KG1 (cell line): ENCODE measurements around the gene SPAG4.

ENCODE experiments used
- DNase-seq: peaks from one replicate; lab custom pipeline; 2025; lab: John Stamatoyannopoulos, UW

SPAG4 gene, protein sequence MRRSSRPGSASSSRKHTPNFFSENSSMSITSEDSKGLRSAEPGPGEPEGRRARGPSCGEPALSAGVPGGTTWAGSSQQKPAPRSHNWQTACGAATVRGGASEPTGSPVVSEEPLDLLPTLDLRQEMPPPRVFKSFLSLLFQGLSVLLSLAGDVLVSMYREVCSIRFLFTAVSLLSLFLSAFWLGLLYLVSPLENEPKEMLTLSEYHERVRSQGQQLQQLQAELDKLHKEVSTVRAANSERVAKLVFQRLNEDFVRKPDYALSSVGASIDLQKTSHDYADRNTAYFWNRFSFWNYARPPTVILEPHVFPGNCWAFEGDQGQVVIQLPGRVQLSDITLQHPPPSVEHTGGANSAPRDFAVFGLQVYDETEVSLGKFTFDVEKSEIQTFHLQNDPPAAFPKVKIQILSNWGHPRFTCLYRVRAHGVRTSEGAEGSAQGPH

DNA sequence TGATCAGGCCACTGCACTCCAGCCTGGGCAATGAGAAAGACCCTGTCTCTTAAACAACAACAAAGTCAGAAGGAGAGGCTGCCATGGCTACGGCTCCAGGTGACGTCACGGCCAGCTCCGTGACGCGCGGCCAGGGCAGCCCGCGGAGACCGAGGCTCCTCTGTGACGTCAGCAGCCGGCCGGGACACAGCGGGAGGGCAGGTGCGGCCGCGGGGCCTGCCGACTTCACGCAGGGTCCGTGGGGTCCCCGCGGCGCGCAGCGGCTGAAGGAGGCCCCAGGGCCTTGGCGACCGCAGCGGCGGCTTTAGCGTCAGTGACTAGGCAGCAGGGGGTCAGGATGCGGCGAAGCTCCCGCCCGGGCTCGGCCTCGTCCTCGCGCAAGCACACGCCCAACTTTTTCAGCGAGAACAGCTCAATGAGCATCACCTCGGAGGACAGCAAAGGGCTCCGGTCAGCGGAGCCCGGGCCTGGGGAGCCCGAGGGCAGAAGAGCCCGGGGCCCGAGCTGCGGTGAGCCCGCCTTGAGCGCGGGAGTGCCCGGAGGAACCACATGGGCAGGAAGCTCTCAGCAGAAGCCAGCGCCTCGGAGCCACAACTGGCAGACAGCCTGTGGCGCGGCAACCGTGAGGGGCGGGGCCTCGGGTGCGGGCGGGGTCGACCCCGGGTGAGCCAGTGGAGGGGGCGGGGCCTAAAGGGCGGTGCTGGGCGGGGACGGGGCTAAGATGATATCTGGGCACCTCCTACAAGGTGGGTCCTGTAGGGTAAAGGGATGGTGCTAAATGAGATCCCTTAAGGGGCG, at the start of gene SPAG4:
TSS of gene SPAG4 (plus strand) at position 163 of the 798 bp plus-strand sequence. CDS start at position 338, 175 bp downstream.
- peak; percentile 94 for DNase-seq

DNA sequence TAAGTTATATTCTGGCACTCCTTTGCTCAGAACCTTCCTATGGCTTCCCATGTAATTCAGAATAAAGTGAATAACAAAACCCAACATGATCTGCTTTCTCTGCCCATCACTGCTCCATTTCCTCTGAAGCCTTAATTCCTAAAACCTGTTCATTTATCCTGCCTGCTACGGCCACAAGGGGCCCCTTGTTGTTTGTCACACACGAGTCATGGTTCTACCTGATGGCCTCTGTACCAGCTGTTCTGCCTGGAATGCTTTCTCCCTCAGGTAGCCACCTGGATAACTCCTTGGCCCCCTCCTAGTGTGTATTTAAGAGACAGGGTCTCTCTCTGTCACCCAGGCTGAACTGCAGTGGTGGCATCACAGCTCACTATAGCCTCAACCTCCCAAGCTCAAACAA, 47.0 kb upstream of the SPAG4 start:
- DNase-seq = no peak

DNA sequence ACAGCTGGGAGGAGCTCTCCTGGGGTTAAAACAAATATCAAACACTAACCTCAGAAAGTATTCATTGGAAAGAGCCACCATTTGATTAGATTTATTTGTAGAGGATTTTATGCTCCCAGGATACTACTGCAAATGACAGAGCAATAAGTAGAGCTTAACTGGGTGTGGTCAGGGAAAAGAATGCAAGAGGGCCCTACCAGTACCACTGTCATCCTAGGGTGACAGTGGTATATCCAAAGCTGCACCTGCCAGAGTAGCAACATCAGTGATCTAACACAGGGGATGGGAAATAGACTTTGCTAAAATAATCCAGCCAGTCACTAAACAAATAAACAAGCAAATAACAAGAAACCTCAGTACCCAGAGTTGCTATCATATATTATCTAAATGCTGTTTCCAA, 44.1 kb upstream of the SPAG4 start:
- no peak for DNase-seq

DNA sequence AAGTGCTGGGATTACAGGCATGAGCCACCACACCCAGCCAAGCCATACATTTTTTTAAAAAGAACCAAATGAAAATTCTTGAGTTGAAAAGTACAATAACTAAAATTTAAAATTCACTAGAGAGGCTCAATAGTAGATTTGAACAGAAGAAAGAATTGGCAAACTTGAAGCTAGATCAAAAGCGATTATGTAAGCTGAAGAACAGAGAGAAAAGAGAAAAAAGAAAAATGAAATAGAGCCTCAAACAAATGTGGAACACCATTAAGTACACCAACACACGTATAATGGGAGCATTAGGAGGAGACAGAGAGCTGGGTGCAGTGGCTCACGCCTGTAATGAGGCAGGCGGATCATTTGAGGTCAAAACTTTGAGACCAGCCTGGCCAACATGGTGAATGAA, 42.8 kb upstream of the SPAG4 start:
- DNase-seq = no peak

DNA sequence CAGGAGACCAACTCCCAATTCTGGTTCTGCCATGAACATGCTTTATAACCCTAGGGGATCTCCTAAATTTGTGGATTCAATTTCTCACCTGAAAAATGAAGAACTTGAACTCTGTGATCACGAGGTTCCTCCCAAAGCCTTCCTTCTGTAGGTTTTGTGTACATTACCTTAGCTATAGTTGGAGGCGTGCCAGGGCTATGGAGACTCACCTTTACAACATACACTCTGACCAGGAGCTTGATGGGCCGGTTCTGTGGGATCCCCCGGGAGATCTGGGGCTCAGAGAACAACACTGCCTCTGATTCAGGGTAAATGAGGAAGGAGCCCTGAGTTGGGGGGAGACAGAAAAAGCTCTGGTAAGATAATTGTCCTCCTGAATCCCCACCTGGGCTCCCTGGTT, 39.7 kb upstream of the SPAG4 start:
- DNase-seq = no peak

DNA sequence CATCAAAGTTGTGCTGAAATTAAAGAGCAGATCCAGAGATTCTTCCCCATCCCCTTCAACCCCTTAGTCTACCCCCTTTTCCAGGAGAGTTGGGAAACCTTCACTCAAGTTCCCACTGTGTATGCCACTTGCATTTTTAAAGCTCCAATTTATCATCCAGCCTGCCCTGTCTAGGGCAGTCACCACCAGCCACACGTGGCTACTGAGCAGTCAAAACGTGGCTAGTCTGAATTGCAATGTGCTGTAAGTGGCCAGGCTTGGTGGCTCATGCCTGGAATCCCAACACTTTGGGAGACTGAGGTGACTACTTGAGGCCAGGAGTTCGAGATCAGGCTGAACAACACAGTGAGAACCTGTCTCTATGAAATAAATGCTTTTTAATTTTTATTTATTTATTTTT, 38.8 kb upstream of the SPAG4 start:
- no peak for DNase-seq

DNA sequence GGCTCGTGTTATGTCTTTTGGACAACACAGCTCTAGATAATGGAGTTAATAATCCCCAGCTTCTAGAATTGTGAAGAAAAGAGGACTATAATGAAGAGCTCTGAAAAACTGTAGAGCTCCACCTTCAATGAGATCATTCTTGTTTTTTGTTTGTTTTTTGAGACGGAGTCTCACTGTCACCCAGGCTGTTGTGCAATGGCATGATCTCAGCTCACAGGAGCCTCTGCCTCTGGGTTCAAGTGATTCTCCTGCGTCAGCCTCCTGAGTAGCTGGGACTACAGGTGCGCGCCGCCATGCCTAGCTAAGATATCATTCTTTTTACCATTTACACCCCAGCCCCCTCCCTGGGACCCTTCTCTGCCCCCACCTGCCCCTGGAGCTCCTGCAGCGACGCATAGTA, 37.2 kb upstream of the SPAG4 start:
- no peak for DNase-seq

DNA sequence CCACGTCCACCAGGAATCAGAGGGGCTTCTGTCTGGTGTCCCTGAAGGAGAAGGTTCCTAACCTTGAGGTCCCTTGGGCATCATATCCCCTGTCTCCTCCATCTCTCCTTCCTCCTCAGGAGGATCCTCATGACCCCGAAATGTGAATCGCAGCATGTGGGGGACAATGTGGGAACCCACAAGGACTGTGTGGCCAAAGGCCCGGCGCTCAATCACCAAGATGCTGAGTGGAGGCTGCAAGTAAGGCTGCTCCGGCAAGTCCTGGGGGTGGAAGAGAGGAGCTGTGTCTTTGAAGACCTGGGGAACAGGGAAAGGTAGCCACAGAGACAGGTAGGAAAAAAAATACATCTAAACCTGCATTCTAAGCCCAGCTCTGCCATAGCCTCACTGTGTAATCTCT, 36.4 kb upstream of the SPAG4 start:
- no peak for DNase-seq

DNA sequence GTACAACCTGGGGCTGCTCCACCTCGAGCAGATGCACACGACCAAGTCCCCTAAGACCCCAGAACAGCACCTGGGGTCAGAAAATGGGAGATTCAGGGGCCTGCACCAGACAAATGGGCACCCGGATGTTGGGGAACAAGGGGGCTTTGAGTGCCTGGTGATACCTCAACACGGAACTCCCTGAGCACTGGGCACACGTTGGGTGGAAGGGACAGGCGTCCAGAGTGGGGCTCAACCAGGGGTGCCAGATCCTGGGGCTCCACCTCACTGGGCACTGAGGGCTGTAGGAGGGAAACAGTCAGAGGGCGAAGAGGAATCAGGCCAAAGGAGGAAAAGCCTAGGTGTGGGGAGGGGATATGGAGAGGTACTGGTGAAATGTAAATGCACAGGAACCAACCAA, 33.5 kb upstream of the SPAG4 start:
- no peak for DNase-seq

DNA sequence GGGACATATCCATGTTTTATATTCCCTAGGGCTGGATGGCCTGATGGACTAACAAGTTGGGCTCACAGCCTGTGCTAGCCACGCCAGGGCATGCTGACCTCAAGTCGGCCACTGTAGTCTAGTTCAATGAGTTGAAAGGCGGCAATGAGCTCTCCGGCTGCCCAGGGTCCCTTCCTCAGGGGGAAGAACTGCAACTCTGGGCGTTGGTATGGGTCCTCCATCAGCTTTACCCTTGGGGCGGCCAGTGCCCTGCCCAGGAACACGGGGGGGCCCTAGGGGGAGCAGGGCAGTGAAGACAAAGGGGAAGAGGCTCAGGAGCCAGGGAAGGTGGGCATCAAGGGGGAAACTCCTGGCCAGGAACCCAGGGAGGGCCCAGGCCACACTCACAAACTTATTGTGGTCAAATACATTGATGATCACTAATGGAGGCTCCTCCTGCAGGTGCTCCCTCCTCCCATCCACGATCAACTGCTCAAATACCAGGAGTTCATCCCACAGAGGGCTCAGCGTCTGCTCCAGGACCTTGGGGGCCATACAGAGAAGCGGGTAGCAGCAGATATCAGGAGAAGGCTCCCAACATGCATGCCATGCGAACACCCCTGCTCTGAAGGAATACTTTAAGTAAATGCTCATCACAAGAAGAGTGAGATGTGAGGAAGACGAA, 32.8 kb upstream of the SPAG4 start:
- DNase-seq = no peak

DNA sequence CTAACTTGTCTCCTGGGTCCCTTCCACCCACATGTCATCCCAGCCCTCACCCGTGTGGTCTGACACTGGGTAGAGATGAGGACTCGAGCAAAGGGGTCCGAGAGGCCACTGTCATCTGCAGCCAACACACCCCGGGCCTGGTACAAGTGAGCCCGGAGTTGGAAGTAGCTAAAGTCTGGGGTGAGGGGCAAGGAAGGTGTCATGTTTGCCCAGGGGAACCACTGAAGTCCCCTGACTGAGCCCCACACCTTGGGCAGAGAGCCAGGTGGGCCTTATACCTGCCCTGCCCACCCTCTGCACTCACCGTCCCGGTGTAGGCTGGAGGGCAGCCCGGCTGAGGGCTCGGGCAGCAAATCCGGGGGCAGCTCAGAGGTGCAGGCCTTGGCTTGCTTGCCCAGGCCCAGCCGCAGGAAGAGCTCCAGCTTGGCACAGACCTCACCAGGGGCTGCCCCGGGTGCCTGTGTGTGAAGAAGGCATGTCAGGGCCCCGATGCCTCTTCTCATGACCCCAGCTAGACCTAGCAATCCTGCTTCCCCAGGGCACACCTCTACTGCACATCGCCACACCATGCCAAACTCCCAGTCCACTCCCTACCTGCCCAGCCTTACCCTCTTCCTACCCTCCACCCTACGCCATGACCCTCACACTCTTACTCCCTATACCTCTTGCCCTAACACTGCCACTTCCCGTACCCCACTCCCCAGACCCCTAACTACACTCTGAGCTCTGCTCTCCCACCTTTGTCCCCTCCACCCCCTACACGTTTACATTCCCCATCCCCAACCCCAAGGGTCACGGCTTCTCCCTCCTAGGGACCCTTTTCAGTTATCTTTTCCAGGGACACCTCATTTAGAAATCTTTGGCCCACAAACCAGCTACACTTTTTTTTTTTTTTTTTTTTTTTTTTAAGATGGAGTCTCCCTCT, 31.7 kb upstream of the SPAG4 start:
- DNase-seq = no peak

DNA sequence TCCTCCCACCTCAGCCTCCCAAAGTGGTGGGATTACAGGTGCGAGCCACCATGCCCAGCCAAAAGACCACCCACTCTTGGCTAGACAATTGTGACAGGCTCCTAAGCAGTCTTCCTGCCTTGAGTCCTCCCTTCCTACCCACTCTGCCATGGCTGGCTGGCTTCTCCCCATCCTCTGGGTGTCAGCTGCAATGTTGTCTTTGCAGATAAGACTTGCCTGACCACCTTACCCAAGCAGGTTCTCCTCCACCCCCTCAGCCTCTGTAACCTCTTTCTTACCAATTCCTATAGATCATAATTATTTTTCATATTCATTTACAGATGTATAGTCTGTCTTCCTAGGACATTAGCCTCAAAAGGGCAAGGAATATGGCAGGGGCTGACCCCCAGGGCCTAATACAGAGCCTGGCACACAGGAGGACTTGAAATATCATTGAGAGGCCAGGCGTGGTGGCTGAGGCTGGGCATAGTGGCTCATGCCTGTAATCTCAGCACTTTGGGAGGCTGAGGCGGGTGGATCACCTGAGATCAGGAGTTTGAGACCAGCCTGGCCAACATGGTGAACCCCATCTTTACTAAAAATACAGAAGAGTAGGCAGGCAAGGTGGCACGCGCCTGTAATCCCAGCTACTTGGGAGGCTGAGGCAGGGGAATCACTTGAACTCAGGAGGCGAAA, 28.7 kb upstream of the SPAG4 start:
- no peak for DNase-seq

DNA sequence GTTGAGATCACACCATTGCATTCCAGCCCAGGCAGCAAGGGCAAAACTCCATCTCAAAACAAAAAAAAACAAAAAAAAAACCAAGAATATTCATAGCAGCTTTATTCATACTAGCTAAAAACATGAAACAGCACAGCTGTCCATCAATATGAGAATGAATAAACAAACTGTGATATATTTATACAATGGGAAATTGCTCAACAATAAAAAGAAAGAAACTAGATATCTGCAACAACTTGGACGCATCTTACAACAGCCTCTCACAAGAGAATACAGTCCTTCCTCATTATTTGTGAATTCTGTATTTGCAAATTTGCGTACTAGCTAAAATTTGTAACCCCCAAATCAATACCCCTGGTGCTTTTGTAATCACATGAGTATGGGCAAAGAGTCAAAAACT, 28.2 kb upstream of the SPAG4 start:
- no peak for DNase-seq

DNA sequence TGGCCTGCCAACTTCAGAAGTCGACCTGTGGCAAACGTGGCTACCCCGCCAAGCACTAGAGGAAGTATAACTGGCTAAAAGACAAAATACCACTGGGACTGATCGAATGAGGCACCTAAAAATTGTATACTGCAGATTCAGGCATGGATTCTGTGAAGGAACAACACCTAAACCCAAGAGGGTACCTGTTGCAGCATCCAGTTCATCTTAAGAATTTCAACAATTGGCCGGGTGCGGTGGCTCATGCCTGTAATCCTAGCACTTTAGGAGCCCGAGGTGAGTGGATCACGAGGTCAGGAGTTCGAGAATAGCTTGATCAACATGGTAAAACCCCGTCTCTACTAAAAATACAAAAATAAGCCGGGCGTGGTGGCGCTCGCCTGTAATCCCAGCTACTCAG, 27.2 kb upstream of the SPAG4 start:
- no peak for DNase-seq

DNA sequence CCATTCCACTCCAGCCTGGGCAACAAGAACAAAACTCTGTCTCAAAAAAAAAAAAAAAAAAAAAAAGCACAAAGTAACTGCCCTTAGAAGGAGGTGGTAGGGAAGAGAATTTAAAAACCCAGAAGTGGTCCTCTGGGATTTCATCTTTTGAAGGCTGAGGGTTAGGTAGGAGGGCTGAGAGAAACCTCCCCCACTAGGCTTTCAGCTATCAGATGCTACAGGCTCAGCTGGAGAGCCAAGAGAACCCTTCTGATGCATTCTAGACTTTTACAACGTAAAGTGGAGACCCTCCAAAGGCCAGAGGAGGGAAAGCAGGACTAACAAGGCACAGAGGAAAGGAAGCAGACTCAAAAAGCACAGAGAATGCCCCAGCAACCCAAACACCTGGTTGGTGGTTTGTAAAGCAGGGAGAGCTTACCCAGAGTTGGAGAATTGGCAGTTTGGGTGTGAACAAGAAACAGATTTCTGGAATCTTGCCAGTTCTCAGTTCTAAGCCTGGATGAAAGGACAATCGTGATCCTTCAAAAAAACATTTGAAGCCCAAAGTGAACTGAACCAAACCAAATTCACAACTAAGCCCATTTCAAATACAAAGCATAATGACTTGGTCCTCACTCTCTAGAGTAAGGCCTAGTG, 23.2 kb upstream of the SPAG4 start:
- DNase-seq = no peak

DNA sequence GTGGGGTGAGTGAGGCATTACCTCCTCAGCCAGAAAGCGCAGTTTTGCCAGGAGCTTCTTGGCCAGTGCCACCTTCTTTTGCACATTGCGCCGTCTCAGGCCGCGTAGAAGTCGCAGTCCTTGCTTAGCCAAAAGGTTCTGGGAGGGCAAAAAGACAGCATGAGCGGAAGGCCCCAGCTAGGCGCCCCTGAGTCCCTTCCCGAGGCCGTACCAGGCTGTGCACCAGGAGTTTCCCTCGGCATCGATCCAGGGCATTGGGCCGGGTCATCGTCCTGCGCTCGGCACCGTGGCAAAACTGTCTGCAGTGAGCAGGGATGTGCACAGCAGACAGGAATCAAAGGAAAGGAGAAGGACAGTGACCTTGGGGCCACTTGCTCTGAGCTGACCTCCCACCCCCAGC, 20.2 kb upstream of the SPAG4 start:
- DNase-seq = no peak

DNA sequence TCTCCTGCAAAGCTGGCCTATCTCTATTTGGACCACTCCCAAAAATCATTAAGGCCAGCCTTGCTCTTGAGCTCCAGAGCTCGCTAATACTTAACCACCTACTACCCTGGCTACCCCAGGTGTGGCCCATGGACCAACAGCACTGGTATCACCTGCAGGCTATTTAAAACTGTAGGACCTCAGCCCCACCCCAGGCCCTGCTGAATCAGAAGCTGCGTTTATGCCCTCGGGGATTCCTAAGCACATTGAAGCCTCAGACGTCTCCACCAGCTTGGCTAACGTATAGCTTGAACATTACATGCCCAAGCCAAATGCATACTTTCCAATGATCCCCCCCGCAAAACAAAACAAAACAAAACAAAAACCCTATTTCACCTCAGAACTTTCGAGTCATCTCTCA, 19.7 kb upstream of the SPAG4 start:
- DNase-seq = no peak

DNA sequence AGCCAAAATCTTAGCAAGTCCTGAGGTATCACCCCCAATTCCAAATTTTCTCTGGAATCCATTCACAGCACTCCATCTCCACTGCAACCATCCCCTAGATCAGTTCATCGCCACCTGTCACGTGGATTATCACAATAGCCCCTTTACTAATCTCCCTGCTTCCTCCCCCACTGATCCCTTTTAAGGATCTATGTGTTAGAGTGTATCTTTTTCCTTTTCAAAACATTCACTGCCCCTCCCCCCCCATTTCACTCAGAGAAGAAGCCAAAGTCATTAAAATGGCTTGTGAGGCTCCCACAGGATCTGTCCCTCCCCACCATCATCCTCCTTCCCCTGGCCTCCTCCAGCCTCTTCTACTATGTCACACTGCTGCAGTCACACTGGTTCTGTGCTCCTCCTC, 18.4 kb upstream of the SPAG4 start:
- DNase-seq = no peak

DNA sequence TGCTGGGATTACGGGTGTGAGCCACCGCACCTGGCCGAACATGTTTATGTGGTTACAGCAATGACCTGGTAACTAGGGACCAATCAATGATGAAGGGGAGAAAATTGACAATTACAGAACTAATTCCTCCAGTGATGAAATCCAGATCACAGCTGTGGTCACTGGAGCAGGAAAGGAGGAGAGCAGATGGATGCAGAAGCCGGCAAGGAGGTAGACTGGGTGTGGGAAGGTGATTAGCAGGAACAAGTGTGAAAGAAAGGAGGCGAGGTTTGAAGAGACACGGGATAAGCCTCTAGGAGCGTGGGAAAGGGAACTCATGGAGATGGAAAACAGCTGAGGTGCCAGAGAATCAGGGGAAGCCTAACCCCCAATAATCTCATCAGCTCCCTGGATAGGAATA, 17.2 kb upstream of the SPAG4 start:
- no peak for DNase-seq

DNA sequence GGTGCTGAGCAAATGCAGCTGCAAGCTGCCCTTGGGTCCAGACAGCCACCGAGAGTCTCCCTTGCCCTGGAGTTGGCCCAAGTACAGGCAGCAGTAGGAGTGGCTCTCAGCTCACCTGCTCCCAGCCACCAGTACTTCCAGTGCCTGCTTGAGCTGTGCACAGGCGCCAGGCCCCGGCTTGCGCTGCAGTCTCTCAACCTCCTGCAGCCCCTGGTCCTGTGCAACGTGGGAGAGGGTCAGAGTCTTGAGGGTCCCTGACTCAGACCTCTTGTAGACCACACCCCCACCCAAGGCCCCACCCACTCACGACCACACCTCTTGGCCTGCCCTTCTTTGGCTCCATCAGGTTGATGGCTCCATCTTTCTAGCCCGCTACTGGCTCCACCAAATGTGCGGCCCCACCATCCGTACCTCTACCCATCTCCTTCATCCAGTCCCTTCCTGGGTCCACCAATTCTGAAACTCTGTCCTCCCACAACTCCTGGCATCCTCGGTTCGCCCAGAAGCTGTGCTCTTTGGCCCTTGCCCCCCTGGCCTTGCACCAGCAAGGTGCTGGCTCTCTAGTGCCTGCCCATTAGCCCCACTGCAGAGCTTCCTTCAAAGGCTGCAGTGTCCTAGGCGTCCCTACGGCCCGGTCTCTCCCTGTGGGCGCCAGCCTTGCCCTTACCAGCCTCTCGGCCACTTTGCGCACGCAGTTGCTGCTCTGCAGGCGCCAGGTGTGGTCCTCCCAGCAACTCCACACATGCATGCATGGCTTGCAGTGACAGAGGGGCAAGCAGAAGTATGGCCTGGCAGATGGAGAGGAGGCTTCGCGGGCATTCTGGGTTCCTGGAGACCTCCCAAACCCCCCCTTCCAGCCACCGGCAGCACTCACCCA, 16.5 kb upstream of the SPAG4 start:
- DNase-seq = no peak
